HG03442 (cell line): ENCODE results near the gene GLRX.

Experiments used
- ATAC-seq: cut with Tn5 transposase; IDR thresholded peaks from one replicate; pipeline ENCODE4 v1.9.1; 2021; ENCODE audit warnings: mild to moderate bottlenecking, moderate library complexity; ENCODE audit not compliant: unreplicated experiment

The GLRX gene

DNA sequence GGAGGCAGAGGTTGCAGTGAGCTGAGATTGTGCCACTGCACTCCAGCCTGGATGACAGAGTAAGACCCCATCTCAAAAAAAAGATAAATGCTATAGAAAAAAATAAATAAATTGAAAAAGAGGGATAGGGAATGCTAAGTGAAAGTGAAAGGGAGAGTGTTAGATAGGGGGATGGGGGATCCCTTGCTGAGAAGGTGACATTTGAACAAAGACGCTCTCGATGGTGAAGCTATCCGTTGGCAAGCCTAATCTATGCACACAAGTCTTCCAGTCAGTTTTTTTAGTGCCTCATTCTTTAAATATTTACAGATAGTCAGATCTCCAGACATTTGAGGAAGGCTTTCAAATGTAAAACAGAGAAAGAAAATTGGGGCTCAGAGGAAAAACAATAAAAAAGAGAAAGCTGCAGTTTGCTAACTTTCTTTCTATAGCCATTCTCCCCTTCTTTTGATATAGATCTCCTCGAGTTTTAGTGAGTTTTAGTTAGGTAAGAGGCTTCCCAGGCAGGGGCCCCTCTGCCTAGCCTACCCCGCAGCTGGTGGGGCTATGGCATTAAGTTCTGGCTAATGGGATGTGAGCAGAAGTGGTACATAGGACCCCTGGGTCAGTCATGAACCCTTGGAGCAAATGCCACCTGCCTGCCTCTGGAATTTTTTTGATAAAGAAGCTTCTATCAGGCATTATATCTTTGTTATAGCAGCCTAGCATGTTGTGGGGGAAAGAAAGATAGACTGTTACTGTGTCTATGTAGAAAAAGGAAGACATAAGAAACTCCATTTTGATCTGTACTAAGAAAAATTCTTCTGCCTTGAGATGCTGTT, 12.0 kb downstream of the GLRX start:
- no peak for ATAC-seq

DNA sequence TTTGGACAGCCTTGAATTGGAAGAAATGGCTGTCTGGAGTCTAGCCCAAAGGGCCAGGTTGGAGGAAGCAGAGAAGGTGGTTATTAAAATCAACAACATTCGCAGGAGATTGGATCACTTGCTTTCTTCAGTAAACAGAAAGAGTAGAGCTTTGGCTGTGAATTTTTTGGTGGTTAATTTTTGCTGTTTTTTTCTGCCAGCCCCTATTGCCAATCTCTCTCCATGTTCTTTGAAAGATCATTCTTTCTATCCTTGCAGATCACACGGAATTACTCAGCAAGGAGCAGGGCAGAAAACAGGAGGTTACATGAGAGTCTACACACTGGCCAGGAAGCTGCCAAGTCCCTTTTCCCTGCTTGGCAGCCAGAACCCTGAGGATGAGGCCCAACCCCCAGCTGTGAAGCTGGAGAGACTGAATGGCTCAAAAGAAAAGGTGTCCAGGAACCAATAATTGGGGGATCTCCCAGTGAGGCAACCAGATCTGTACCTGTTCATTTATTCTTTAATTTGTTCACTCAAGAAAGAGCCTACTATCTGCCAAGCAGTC, 13.0 kb downstream of the GLRX start:
- no peak for ATAC-seq

DNA sequence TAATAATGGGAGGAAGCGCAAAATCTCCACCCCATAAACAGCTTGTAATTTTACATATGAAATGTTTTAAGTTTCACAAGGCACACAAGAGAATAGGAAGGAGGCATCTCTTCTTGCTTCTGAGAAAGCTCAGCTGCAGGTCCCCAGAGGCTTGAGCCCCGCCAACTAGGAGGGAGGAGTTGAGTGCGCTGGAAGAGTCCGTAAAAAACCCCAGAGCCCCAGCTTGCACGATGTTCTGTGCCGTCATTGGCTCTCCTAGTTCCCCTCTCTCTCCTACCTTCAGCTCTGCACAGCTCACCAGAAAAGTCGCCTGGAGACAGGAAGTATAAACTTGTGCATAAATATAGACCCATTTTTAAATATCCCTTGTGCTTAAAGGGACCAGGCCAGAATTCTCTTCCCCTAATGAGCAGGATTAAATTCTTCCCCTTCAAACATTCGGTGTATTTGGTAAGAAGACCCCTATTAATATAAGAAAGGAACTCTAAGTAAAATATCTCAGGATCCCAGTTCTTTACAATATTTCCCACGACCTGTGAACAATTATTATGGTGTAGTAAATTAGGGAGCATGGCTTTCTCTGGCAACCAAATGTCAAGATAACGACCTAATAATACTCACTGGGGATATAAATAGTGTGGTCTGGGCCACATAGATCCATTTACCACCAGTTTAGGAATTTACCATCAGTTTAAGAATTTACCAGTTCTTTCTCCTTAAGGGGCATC, 13.7 kb downstream of the GLRX start:
- peak; percentile 99 for ATAC-seq

DNA sequence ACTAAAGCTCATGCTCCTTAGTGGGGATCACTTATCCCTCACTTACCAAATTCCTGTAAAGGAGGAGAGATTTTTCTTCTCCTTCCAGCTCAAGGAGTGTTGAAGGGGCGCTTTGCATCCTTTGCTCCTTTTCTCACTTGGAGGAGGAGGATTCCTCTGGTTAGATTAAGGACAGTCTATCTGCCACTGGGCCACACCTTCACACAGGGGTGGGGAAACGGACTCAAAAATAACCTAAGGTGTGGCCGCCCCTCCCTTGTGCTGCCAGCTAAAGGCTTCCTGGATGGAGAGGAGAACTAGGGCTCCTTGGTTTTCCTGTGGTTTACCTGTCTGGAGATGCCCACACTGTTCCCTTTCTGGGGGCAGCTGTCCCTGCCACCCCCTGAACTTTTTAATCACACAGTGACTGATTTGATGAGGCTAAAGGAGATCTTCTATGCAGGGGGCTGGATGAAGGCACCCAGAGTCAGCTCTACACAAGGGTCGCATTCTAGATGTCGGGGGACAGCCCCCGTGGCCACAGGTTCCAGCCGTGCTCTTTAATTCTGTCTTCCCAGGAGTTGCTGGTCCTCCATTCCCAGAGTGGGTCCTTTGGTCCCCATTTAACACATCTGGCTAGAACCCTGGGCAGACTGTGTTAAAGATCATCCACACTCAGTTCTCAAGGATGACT, 14.4 kb downstream of the GLRX start:
- no peak for ATAC-seq

DNA sequence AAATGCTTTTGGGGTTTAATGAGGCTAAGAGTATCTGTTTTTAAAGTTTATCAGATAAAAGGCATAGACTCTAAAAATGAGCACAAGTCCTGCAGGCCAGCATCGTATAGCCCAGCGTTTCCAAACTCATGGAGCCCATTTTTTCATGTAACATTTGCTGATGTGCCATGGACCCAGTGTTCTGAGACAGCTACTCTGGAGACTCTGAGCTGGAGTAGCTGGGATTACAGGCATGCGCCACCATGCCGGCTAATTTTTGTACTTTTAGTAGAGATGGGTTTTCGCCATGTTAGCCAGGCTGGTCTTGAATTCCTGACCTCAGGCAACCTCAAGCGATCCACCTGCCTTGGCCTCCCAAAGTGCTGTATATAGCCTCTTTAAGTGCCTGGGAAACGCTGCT, 15.8 kb downstream of the GLRX start:
- no peak for ATAC-seq

DNA sequence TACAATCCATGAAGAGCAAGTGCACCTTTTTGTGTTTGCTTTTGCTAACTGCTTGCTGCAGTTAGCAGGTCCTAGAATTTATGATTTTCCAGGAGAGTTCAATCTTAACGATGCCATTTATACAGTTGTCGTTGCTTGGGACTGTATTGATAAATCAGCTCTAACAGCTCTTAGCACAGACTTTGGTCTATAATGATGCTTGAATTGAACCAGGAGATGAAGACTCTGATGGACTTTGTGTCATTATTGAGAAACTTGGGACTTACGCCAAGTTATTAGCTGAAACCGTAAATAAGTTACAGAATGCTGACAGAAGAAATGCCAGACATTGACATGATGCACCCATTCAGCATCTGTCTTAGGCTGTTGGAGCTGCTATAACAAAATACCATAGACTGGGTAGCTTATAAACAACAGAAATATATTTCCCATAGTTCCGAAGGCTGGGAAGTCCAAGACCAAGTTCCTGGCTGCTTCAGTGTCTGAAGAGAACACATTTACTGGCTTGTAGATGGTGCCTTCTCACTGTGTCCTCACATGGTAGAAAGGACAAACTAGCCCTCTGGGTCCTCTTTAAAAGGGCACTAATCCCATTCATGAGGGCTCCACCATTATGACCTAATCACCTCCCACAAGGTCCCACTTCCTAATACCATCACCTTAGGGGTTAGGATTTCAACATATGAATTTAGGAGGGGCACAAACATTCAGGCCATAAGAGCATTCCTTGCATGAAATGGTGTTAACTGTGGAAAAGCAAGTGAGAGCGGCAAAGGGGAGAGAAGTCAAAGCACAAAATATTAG, 17.6 kb downstream of the GLRX start:
- no peak for ATAC-seq

DNA sequence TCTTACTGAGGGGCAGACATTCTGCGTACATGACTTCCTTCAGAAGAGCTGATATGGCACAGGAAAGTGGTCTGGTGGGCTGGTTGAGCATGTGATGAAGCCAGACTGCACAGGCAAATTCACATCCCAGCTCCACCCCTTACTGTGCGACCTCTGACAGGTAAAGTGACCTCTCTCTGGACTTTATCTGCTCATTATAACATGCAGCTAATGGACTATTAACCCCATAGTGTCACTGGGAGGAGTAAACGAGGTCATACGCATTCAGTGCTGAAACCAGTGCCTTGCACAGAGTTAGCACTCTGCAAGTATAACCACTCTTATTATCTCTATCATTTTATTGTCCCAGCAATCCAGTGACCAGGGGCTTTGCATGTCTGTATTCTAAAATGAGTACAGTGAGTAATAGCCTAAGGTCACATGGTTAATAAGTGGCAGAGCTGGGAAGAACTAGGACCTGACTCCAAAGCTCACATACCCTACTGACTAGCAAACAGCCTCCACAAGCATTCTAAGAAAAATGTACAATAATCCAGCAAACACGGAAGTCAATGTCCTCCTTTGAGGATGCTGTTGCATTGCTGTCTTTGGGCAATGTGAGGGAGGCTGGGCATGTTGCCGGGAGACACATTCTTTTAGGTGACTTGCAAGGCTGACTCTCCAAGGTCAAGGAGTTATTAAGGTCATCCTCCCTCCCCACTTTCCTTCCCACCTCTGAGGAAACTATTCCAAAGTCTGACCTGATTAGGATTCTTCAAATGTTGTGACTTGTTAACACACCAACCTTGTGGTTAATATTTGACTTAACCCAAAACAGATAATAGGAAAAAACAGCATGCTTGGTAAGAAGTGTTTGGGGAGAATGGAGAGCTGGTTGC, 19.0 kb downstream of the GLRX start:
- ATAC-seq = no peak

DNA sequence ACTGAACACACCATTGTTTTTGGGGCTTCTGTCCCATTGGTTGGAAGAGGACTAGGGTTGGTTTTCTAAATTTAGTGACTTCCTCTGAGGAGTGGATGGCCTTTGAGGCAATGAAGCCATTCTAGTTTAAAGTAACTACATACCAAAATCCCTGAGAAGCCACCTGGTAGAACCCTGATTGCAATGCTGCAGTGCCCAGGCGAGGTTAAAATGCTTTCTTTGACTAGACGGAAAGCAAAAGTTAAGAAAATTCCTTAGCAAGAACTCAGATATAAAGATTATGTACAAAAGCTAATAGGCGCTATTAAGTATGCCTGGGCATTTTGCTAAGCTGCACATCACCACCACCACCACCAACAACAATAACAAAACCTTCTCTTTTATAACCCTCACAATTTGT, 20.6 kb downstream of the GLRX start:
- ATAC-seq = no peak

DNA sequence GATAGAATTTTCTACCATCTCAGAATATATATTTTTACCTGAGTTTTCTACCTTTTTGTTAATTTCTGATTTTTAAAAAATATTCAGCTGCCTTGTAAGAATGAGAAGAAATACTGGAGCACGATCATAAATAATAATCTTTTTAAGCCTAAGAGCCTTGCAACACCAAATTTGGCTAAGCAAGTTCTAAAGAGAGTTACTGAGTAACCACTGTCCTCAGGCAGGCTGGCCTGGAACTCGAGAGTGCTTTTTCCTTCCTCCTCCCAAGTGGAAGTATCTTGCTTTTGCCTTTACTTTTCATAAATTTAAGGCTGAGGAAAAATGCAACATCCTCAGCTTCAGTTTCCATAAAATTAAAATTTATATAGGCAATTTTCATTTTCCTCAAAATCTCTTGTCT, 21.0 kb downstream of the GLRX start:
- ATAC-seq = no peak

DNA sequence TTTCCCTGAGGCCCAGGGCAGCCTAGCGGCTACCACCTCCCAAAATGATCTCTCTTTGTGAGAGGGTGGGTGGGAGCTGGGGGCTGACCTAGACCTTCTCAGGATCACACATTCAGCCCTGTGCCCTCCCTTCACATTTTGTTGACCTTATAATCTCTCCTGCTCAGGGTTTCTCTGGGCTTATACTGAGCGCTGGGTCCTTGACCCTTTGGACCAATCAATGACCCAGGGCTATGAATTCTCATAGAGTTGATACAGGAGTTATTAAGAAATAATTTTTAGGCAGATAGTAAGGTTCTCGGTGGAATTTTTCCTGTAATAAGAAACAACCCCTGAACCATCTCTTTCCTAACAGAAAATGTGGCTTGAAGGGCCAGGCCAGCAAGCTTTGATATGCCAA, 22.0 kb downstream of the GLRX start:
- no peak for ATAC-seq

DNA sequence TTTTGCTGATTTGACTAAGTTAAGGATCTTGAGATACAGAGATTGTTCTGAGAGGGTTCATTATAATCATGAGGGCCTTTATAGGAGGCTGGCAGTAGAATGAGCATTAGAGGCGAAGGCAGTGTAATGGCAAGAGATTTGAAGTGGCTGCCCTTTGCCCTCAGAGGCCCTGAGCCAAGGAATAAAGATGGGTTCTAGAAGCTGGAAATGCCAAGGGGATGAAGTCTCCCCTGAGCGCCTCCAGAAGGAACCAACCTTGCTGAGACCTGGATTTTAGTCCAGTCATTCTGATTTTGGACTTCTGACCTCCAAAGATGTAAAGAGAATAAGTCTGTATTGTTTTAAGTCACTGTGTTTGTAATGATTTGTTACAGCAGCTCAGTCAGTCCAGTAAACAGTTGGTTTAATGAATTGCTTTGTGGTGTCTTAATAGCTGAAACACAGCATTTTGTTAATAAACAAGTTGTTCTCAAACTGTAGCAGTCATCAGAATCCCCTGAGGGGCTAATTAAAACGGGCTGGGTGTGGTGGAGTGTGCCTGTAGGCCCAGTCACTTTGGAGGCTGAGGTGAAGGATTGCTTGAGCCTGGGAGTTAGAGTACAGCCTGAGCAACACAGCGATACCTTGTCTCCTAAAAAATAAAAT, 23.2 kb downstream of the GLRX start:
- ATAC-seq = no peak

DNA sequence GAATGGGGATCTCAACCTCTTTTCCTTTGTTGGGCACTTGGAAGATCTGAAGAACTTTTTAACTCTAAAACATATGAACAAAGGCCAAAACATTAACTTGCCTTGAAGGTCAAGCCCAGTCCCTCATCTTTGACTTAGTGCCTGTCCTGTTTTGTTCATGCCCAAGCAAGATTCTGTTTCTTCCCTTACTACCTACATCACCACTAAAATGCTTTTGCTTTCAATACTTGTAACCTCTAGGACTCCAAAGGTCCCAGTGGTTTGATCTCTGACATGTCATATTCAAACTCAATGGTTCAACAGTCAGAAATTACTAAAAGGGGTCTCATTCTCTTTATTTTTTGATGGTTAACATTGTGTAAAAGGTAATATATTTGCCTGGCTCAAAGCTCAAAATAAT, 24.0 kb downstream of the GLRX start:
- ATAC-seq = no peak

DNA sequence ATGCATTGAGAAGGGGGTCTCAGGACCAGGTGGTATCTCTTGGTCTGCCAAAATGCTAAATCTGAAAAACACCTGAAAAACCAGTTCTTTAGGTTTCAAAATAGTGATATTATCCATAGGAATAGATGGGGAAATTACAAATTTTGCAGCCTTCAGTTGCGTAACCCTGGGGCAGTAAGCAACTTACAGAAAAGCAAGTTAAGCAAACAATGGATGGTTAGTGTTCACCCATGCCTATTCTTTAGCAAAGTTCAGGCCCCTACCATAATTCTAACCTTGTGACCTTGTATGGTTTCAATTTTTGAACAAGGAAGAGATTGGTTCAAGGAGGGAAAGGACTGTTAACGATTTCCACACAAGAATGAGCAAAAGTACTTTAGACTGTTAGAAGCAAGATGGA, 24.5 kb downstream of the GLRX start:
- ATAC-seq = no peak

DNA sequence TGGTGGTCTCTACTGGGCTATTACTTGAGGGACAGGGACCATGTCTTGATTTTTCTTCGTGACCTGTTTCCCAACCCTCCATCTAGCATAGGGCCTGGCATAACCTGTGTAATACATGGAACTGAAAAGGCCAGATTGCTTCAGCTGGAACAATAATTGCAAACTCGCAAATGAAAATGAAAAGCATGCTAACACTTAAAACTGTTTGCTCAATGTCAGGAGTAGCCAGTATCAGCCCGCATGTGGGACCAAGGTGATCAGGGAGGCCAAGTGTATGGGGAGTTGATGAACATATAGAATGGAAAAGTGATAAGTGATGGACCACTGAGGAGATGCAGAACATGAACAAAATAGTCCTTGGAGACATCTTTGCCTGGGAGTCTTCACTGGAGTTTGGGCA, 25.2 kb downstream of the GLRX start:
- no peak for ATAC-seq

DNA sequence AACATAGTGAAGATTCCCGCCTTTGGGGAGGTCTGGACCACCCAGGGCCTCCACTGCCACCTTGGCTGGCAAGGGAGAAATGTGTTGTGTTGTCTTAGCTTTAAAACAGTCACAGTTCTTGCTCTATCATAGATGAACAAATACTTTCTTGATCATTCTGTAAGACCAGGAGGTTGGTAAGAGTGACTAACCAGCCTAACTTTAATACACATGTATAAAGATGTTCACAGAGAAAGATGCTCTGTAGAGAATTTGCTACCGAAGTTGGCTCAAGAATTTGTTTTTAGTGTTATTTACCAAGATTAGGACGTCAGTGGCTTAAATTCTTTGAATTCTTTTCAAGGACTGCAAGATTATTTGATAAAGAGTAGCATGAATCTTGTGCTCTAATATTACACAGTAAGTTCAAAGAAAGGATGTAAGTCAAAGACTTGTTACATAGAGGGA, 28.4 kb downstream of the GLRX start:
- no peak for ATAC-seq

DNA sequence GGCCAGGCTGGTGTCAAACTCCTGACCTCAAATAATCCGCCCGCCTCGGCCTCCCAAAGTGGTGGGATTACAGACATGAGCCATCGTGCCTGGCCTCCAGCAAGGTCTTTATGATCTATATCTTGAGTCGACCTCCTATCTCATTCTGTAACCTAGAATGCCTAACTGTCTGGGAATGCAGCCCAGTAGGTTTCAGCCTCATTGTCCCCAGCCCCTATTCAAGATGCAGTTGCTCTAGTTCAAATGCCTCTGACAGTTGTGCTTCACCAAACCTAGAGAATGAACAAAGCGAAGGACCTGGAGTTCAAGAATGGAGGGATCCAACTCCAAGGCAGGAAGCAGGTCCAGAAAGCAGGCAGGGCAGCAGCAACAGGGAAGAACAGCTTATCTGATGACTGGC, 30.8 kb downstream of the GLRX start:
- no peak for ATAC-seq

DNA sequence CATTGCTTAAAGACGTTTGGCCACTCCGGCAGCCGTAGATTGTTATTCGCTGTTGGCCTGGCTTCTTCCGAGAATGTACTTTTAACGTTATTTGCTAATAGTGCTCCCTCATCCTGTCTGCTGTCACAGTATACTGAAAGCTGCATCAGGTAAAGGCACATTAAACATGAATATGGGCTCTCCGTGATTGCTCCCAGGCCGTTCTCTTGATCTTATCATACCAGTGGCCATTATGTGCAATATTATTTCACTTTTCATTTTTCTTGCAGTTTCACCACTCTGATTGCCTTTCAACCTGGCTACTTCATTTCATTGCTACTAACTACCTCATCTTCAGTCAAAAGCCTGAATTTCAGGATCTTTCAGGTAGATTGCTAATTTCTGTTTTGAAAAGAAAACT, 34.0 kb downstream of the GLRX start:
- no peak for ATAC-seq

DNA sequence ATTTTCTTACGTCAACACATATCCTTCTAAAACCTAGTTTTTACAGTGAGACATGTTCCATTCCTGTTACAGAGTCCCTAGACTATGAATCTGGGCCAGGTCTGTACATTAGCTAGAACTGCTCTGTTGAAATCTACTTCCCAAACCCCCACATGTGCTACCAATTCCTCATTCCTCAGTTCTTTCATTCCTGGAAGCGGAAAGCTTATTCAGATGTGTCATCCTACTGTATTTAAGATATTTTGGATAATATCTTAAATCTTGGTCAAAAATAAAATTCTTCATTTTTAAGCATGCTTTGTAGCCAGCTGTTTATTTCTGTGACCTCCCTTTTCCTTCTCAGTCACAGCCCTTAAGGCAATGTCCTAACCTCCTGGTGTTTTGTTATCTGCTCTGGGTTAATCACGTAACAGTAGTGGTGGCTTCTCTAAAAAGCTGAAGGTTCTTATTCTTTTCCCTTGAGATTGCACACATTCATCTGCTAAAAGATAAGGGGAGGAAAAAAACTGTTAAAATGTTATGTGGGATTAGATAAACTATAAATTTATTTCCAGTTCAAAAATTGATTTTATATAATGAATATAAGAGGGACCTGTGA, 35.6 kb downstream of the GLRX start:
- no peak for ATAC-seq
